Measurements from ENCODE around the gene VGLL1.

Gene VGLL1, protein sequence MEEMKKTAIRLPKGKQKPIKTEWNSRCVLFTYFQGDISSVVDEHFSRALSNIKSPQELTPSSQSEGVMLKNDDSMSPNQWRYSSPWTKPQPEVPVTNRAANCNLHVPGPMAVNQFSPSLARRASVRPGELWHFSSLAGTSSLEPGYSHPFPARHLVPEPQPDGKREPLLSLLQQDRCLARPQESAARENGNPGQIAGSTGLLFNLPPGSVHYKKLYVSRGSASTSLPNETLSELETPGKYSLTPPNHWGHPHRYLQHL

GRCh38 chrX:136531951-136532350, at the start of gene VGLL1:
Gene VGLL1 (plus strand): TSS chrX:136532215. CDS start chrX:136536021, 3,806 bp downstream.
- no peak for TF ChIP-seq CTCF (IDR thresholded peaks at IDR 0.05; ENCODE audit: borderline replicate concordance, insufficient read depth, low read depth, low read length)

GRCh38 chrX:136487647-136488046, 44.4 kb upstream of the VGLL1 start, which contains the start of gene BRS3:
Gene BRS3 (plus strand): TSS chrX:136487947. CDS start chrX:136488115, 168 bp downstream.
- no peak within 1 kb of the TSS for H3K4me3 ChIP-seq (ENCODE audit: low read depth, low read length)
- no peak for TF ChIP-seq CTCF (IDR thresholded peaks at IDR 0.05; ENCODE audit: borderline replicate concordance, insufficient read depth, low read depth, low read length)

More at GRCh38 chrX:136531951-136532350, at the start of gene VGLL1:
- no peak within 1 kb of the TSS for H3K4me3 ChIP-seq (ENCODE audit: low read depth, low read length)

DNA sequence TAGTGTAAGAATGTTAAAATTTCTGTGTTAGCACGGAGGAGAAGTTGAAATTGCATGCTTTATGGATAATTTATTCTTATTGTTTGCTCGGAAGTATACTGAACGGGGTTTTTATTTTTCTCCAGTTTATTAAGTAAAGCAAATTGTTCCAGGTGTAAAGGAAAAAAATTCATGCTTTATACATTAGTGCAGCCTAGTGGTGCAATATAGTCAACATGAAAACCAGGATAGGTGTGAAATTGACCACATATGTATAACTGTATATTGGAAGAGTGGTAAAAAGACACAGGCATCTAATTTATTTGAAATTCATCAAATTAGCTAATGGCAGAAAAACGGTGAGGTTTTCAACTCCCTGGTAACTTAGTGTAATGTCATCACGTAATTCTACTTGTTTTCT, 43.3 kb upstream of the VGLL1 start:
- no peak overlapping the region for H3K4me3 ChIP-seq (ENCODE audit: low read depth, low read length)
- TF ChIP-seq CTCF (IDR thresholded peaks at IDR 0.05; ENCODE audit: borderline replicate concordance, insufficient read depth, low read depth, low read length) = no peak

GRCh38 chrX:136491832-136492231, 40.2 kb upstream of the VGLL1 start:
- no peak for TF ChIP-seq CTCF (IDR thresholded peaks at IDR 0.05; ENCODE audit: borderline replicate concordance, insufficient read depth, low read depth, low read length)
- no peak overlapping the region for H3K4me3 ChIP-seq (ENCODE audit: low read depth, low read length)

GRCh38 chrX:136493011-136493410, 39.0 kb upstream of the VGLL1 start:
- no peak for TF ChIP-seq CTCF (IDR thresholded peaks at IDR 0.05; ENCODE audit: borderline replicate concordance, insufficient read depth, low read depth, low read length)

DNA sequence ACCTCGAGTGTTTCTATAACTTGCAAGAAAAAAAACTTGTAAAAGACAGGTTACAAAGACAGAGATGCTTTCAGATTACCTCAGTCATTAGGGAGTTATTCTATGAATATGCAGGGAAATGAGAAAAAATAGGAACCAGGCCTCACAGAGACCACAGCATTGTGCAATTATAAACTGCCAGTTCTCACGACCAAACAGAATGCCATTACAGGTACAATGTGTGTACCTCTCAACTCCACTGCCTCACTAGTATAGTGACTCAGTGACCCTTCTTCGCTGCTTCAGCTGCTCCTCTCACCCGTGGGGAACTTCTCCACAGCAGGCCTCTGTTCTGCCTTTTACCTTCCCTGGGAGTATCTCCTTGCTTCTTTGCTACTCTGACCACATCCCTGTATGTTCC, 37.0 kb upstream of the VGLL1 start:
- no peak for TF ChIP-seq CTCF (IDR thresholded peaks at IDR 0.05; ENCODE audit: borderline replicate concordance, insufficient read depth, low read depth, low read length)
- H3K4me3 ChIP-seq (ENCODE audit: low read depth, low read length) = no peak overlapping the region

More at GRCh38 chrX:136493011-136493410, 39.0 kb upstream of the VGLL1 start:
- no peak overlapping the region for H3K4me3 ChIP-seq (ENCODE audit: low read depth, low read length)

DNA sequence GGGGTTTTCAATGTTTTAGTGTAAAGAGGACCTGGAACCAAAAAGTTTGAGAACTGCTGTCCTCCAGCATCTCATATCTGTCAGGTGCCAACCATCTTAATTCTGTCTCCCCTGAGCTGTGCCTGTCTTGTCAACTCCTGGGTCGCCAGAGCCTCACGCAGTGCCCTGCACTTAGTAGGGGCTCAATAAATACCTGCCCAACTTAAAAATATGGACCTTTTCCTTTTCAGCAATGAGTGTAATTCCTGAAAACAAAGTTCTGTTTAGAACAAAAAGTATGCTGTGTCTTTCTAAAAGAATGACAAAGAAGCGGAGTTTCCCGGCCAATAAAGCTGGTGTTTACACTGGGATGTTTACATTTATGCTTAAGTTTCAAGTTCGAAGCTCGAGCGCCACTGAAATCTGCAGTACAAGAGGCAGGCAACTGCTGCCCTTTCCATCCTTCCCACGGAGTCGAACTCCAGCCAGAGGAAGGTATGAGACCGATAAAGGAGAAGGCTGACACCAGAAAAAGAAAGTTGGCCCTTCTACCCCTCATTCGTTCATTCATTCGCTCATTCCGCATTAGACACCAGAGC, 35.7 kb upstream of the VGLL1 start:
- no peak for TF ChIP-seq CTCF (IDR thresholded peaks at IDR 0.05; ENCODE audit: borderline replicate concordance, insufficient read depth, low read depth, low read length)
- H3K4me3 ChIP-seq (ENCODE audit: low read depth, low read length) = peak overlapping the region; percentile 52
